ENCODE measurements around the gene RPL38.
"Not testable (repeated sequence)": the region's sequence is repeated elsewhere in the genome, so short reads cannot be mapped to it uniquely, and the experiment has no call there.

RPL38 gene

DNA sequence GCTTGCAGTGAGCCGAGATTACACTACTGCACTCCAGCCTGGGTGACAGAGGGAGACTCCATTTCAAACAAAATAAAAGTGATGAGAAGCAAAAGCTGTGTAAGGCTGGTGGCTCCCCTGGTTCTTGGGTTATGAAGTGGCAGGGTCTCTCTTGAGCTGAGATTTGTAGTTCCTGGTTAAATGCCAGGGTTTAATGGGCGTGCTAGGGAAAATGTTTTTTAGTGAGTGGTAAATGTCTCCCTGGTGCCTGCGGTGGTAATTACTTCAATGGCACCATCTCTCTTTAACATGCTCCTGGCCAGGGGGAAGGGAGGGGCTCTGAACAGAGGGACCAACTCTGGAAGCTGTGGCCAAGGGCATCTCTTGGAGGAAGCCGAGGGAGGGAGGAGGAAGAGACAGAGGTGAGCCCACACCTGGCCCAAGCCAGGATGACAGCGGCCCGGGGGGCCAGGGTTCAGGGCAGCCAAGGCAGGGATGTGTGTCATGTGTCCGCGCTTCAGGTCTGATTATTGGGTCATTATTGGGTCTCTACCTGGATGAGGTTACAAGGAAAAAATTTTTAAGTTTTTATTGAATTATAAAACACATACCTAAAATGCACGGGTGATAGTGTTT lies 17.8 kb upstream of the RPL38 start:
- no peak for DNase-seq

DNA sequence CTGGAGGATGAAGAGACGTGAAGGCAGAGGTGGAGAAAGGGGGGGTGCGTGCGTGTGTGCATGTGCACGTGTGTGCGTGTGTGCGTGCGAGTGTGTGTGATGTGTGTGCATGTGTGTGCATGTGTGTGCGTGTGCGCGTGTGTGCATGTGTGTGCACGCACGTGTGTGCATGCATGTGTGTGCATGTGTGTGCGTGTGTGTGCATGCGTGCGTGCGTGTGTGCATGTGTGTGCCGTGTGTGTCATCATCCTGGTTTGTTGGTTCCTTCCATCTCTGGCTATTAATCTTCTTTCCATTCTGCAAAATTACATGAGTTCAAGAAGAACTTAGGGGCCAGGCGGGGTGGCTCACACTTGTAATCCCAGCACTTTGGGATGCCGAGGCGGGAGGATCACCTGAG lies 17.0 kb upstream of the RPL38 start:
- DNase-seq = no peak

DNA sequence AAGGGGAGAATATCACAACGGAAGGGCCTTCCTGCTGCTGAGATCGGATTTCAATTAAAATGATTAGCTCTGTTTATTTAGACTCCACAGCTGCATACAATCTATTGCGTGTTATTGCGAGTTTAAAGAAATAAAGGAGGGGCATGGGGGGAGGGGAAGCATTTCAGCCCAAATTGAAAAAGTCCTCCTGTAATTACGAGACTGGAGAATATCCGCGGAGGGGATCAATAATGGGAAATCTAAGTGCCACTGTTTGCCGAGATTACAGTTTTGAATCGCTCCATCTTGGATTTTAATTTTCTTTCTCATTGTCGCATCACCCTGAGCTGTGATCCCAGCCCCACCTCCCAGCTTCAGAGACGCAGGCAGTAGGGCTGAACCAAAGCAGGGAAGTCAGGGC lies 15.7 kb upstream of the RPL38 start:
- no peak for DNase-seq

DNA sequence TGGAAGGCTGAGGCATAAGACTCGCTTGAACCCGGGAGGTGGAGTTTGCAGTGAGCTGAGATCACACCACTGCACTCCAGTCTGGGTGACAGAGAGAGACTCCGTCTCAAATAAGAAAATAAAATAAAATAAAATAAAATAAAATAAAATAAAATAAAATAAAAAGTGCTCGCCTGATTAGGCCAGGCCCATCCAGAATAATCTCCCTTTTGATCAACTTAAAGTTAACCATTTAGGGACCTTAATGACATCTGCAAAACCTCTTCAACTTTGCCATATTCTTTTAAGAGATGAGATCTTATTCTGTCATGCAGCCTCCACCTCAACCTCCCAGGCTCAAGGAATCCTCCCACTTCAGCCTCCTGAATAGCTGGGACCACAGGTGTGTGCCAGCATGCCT lies 14.8 kb upstream of the RPL38 start:
- DNase-seq = not testable (repeated sequence)

DNA sequence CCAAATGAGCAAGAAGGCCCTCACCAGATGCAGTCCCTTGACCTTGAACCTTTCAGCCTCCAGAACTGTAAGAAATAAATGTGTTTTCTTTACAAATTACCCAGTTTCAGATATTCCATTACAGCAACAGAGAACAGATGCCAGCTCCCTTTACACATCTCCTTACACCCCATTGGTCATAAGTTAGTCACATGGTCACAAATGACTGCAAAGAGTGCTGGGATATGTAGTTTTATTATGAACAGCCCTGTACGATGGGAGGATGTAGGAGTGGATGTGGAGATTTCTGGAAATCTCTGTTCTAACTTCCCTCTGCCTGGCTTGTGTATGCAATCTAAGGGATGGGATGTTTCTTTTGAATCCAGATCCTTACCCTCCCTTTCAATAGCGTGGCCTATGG lies 13.3 kb upstream of the RPL38 start:
- peak; percentile 36 for DNase-seq

DNA sequence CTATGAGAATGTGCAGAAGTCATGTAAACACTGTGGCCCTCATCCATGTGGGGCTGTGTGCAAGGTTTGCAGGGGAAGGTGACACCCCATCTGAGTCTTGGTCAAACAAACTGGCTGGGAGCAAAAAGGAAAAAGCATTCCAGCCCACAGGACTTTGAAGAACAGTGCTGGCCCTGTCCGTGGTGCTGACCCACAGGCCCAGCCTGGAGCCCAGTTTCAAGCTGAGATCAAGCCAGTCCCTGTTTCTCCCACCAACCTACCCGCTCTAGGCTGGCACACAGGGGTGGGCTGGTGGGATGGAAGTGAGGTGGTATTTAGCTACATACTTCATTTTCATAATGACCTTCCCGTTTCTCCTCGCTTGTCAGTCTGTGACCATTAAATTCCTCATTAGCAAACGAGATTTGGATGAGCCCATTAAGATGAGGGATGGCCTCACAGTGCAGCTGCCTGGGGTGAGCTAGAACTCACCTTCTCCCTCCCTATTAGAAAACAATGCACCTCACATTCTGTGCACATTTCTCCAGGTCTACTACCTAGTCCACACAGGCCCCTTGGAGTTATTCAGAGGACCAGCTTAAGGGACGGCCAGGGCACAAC lies 12.6 kb upstream of the RPL38 start:
- DNase-seq = no peak

DNA sequence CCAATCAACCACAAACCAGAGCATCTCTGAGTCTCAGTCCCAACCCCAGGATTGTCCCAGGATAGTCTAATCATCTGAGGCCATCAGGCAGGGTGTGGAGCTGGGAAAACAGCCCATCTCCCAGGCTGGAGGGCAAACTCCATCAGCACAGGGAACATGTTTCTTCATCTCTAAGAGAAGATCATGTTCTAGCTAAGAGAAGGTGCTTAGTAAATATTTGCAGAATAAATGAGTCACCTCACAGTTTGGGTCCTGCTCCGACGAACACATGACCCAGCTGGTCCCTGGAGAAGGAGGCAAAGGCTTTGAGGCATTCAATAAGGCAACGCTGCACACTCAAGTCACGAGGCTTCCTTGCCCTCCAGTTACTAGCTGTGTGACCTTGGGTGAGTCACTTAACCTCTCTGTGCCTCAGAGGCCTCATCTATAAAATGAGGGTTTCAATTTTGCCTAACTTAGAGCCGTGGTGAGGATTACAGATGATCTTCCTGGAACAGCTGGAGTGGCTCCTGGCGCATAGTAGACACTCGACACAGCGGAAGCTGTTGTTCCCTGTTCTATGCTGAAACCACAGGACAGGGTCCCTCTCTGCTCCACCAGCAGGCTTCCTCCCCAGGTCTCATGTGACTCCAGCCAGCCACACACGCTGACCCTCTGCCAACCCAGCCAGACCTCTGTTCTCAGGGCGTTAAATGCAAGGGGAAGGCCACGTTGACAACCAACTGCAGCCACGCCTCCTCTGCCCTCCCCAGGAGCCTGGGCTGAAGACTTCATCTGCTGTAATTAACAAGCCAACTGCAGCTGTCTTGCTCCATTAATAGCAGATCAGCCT lies 10.3 kb upstream of the RPL38 start:
- DNase-seq = no peak

DNA sequence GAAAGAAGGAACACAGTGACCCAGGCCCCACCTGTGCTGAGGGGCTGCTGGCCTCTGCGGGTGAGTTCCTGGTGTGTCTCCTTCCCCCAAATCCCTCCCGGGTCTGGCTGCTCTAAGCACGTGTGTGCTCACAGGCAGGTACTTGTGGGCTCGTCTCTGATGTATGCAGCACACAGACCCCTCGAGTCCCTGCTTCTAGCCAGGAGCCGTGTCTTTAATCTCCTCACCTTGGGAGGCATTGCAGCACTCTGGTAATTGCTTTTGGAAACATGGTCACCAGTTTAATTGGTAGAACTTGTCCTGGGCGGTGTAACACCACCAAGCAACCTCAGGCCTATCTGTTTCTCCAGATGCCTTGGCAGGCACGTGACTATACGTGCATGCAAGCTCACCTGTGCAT lies 8.8 kb upstream of the RPL38 start:
- no peak for DNase-seq

DNA sequence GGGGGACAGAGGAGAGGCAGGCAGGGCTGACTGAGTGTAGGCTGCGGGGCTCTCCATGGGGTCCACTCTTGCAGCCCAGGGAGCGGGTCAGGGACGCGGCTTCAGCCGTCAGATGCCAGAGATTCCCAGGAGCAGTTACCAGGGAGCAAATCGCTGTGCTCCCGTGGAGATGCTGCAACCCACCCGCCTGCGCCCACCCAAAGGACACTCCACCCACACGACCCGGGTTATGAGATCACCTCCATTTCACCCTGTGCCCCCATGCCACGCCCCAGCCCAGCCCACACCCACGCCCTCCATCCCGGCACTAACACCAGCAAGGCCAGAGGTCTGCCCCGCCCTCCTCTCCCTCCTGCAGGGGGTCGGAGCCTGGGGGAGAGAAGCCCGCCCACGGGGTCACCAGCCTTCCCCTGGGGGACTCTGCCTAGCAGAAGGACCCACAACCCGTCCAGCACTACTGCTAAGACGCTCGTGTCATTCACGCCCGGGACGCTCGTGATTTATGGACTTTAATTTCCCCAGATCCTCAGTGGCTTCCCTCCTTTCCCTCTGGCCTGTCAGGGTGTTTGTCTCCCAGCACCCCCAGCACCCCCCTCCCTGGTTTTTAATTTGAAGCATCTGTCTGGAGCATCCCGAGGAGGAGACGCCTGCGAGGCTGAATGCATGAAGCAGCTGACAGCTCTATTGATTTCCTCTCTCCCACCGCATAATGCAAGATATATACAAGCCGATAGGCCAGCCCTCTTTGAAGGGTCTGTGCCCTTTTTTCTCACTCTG lies 6.7 kb upstream of the RPL38 start:
- no peak for DNase-seq

DNA sequence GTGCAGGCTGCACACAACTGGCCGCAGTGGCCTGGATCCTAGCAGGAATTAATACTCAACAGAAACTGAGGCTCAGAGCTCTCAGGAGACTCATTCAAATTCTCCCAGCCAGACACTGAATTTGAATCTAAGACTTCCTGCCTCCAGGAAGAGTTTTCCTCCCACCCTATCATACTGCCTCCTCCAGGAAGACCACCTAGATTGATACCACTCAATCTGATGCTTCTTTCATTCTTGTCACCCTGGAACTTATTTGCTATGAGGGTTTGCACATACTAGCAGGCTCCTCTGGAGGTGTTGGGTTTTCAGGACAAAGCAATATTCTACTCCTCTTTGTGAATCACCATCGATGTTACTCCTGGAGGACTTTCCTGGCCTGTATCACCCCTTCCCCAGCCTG lies 5.7 kb upstream of the RPL38 start:
- no peak for DNase-seq

- no peak for DNase-seq
Measured at GRCh38 chr17:74198694-74199093, 4.8 kb upstream of the RPL38 start.

DNA sequence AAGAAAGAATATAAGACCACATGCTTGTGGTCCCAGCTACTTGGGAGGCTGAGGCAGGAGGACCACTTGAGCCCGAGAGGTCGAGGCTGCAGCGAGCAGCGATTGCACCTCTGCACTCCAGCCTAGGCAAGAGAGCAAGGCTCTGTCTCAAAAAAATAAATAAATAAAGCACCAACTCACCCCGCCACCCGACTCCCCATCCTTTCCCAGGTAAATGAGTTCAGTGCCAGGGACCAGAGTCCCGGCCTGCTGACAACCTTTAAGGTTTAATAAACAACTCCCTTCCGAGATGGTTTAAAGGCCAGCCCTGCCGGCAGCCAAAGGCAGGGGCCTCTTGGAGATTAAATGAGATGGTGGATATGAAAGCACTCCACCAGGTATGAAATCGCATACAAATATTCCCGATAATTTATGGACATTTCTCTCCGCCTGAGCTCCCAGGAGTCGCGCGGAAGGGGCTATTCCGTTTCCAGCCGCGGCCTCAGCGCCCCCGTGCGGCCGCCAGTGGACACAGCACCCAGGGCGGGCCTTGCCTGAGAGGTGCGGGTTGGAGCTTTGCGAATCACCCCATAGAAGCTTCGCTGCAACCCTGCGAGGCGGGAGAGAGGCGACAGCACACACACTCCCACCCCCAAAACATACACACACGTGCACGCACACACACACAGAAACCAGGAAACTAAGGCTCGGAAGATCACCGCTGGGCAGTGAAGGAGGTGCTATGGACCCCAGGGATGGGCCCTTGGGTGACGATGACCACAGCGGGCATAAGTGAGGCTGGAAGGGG lies 4.0 kb upstream of the RPL38 start:
- DNase-seq = peak; percentile 70

DNA sequence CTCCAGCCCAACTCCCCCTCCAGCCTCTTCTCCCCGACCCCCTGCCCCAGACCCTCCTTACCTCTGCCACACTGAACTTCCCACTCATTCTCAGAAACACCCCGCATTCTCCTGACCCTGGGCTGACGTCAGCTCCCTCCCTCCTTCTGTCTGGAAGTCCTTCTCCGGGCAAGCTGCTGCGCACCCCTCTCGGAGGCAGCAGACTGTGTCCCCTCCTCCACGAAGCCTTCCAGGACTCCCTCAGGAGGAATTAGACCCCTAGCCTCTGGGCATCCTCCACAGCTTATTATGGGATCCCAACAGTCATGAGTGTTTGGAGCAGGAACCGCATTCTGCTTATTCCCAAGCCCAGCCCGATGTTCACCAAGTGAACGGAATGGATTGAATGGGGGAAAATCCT lies 3.4 kb upstream of the RPL38 start:
- no peak for DNase-seq

- no peak for DNase-seq
Measured at GRCh38 chr17:74201250-74201649, 2.2 kb upstream of the RPL38 start.

DNA sequence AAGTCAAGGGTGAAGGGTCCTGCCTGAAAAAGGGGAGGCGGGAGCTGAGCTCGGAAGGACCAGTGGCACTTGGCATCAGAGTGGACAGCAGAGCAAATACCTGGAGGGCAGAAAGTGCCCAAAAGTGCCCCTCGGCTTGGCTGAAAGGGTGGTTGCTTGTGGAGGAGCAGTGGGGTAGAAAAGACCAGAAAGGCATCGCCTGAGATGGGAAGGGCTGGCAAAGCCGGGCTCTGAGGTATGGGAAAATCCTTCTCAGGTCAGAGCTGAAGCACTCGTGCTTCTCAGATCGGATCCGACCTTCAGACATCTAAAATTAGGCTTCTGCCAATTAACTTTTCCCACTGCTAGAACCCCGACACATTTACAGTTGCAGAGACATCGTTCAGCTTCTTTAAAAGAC lies 1.5 kb upstream of the RPL38 start:
- no peak for DNase-seq

DNA sequence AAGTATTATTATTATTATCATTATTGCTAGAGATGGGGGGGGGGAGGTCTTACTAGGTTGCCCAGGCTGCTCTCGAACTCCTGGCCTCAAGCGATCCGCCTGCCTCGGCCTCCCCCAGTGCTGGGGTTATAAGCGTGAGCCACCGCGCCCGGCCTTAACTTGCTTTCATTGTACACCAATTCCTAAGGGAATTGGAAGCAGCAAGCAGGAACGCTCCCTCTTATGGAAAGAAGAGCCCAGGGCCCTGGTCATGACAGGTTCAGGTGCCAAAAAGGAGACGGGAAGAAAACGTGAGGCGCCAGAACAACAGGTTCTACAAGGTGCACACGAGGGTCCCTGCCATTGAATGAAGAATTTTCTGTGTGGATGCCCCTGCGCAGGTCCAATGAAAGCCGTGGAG lies 540 bp upstream of the RPL38 start:
- no peak for DNase-seq

- no peak for DNase-seq
Measured at GRCh38 chr17:74204474-74204873, 996 bp downstream of the RPL38 start.

DNA sequence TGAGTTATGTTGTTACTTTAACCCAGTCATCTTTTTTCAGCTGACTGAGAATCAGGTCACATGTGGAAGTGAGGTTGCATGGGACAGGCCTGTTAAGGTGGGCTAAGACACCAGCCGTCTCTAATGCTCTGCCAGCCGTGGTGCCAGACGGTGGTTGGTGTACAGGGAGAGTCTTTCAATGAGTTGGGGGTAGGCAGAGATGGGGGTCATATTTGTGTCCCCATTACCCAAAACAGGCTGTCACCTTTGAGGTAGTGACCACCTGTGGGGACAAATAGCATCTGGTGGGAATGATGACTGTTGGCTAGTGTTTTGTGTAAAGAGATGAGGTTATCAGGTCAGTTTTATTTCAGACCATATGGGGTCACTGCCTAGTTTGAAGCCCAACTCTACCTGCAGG lies 1.8 kb downstream of the RPL38 start:
- DNase-seq = no peak

- DNase-seq = no peak
Measured at GRCh38 chr17:74206332-74206818, 2.9 kb downstream of the RPL38 start.

- peak; percentile 82 for DNase-seq
Measured at GRCh38 chr17:74210191-74211140, 7.0 kb downstream of the RPL38 start.
